ENCODE results near the gene STAT3.

Gene STAT3

DNA sequence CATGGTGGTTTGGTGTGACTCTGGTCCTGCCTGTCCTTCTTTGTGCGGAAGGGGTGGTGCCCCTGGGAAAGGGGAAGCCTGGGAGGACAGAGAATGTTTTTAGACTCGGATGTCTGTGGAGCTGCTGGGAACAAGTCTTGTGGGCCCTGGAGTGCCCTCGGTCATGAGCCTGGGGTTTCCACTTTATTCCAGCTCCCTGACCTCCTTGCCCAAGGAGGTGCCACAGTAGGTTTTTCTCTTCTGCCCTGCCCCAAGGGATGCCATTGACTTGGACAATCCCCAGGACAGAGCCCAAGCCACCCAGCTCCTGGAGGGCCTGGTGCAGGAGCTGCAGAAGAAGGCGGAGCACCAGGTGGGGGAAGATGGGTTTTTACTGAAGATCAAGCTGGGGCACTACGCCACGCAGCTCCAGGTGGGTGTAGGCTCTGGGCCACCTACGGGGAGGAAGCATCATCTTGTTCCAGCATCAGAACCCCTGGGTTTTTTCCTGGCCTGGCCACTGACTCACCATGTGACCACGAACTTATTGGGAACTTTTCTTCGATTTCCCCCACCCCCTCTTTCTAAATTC is 98.5 kb downstream of the STAT3 start:
- Histone ChIP-seq H3K4me3 (ENCODE audit: low read length) (no peak overlapping the region), H3K4me1 (ENCODE audit: control insufficient read depth, insufficient read depth, low read length) (peaks cover 27% of the 10 kb centered on the region), H3K9ac (ENCODE audit: low read length) (no peak overlapping the region)

GRCh38 chr17:42288803-42289610 is 99.2 kb downstream of the STAT3 start:
- Histone ChIP-seq H3K9ac (ENCODE audit: low read length) (peak overlapping the region; percentile 79), H3K27me3 (ENCODE audit: control insufficient read depth, insufficient read depth, low read length) (peaks cover 4% of the 10 kb centered on the region)

More for the DNA sequence above, 98.5 kb downstream of the STAT3 start:
- Histone ChIP-seq H3K27me3 (ENCODE audit: control insufficient read depth, insufficient read depth, low read length) (peaks cover 4% of the 10 kb centered on the region), H3K36me3 (ENCODE audit: control insufficient read depth, insufficient read depth, low read length) (no peaks in the 10 kb centered on the region), H3K9me3 (ENCODE audit: control insufficient read depth, low read length) (no peaks in the 10 kb centered on the region)

GRCh38 chr17:42287977-42288802 is 100.1 kb downstream of the STAT3 start, which contains the start of gene STAT5A:
STAT5A (plus strand) TSS chr17:42288498; CDS start chr17:42289412, 914 bp downstream.
- Histone ChIP-seq H3K9me3 (ENCODE audit: control insufficient read depth, low read length) (no peaks in the 10 kb centered on the region), H3K4me1 (ENCODE audit: control insufficient read depth, insufficient read depth, low read length) (peaks cover 27% of the 10 kb centered on the region), H3K27me3 (ENCODE audit: control insufficient read depth, insufficient read depth, low read length) (peaks cover 4% of the 10 kb centered on the region), H3K9ac (ENCODE audit: low read length) (peak within 1 kb of the TSS; percentile 79), H3K4me3 (ENCODE audit: low read length) (peak within 1 kb of the TSS; percentile 63), H3K36me3 (ENCODE audit: control insufficient read depth, insufficient read depth, low read length) (no peaks in the 10 kb centered on the region)

More at GRCh38 chr17:42288803-42289610, 99.2 kb downstream of the STAT3 start:
- no peaks in the 10 kb centered on the region for H3K36me3 ChIP-seq (ENCODE audit: control insufficient read depth, insufficient read depth, low read length)
- H3K4me3 ChIP-seq (ENCODE audit: low read length): peak overlapping the region; percentile 63
- no peaks in the 10 kb centered on the region for H3K9me3 ChIP-seq (ENCODE audit: control insufficient read depth, low read length)
- peaks cover 27% of the 10 kb centered on the region for H3K4me1 ChIP-seq (ENCODE audit: control insufficient read depth, insufficient read depth, low read length)

DNA sequence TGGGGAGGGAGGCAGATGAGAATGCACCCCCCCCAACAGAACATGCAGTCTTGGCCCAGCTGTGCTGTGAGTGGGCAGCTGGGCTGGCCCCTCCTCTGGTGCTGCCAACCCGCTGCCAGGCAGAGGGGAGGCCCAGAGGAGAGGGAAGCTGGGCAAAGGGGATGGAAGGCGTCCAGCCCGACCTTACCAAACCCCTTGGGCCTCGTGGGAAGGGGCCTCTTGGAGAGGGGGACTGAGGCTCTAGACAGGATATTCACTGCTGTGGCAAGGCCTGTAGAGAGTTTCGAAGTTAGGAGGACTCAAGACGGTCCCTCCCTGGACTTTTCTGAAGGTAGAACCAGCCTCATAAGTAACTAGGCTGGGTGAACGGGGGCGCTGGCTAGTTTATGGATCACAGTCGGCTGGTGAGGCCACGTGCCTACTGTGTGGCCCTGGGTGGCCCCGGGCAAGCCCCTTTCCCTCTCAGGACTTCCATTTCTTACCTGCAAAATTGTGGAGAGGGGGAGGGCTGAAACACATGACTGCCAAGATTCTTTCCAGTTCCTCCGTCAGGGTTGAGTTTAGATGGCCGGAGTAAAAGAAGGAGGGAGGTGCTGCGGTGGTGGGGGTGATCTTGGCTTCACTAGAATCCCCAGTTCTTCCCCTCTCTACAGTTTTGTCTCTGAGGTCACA is 100.8 kb downstream of the STAT3 start:
- Histone ChIP-seq H3K36me3 (ENCODE audit: control insufficient read depth, insufficient read depth, low read length) (no peaks in the 10 kb centered on the region), H3K9me3 (ENCODE audit: control insufficient read depth, low read length) (no peaks in the 10 kb centered on the region), H3K9ac (ENCODE audit: low read length) (peak overlapping the region; percentile 79), H3K4me1 (ENCODE audit: control insufficient read depth, insufficient read depth, low read length) (peaks cover 27% of the 10 kb centered on the region), H3K27me3 (ENCODE audit: control insufficient read depth, insufficient read depth, low read length) (peaks cover 4% of the 10 kb centered on the region), H3K4me3 (ENCODE audit: low read length) (peak overlapping the region; percentile 63)

DNA sequence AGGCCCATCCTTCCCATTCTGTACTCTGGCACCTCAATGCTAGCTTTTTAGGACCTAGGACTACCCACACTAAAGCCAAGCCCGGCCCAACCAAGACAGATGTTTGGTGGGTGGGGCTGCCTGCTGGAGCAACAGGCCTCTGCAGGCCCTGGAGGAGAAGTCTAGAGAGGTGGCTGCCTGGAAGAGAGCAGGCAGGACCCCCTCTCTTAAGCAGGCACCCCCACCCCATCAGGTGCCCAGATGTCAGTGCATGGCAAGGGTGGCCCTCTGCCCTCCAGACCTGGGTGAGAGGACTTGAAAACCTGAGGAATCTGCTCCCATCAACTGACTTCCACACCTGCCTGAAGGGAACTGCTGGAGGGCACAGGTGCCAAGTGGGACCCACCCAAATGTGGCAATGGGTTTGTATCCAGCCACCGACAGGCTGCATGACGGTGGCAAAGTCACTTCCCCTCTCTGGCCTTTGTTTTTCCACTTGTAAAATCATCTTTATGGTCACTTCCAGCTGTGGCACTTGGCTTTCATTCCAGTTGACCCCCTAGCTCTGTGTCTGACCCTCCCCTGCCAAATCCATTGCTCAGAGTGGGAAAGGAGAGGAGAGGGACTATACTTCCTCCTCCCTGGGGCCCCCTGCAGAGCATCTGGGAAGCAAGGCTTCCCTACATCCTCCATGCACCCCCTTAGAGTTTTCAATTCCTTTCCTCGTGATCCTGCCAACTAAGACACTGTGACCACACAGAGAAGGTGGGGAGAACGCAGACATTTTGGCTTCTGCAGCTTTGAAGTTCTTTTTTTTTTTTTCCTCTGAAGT is 101.6 kb downstream of the STAT3 start:
- peak overlapping the region; percentile 79 for H3K9ac ChIP-seq (ENCODE audit: low read length)
- peaks cover 4% of the 10 kb centered on the region for H3K27me3 ChIP-seq (ENCODE audit: control insufficient read depth, insufficient read depth, low read length)
- H3K36me3 ChIP-seq (ENCODE audit: control insufficient read depth, insufficient read depth, low read length): no peaks in the 10 kb centered on the region
- no peak overlapping the region for H3K4me3 ChIP-seq (ENCODE audit: low read length)
- no peaks in the 10 kb centered on the region for H3K9me3 ChIP-seq (ENCODE audit: control insufficient read depth, low read length)
- peaks cover 27% of the 10 kb centered on the region for H3K4me1 ChIP-seq (ENCODE audit: control insufficient read depth, insufficient read depth, low read length)

DNA sequence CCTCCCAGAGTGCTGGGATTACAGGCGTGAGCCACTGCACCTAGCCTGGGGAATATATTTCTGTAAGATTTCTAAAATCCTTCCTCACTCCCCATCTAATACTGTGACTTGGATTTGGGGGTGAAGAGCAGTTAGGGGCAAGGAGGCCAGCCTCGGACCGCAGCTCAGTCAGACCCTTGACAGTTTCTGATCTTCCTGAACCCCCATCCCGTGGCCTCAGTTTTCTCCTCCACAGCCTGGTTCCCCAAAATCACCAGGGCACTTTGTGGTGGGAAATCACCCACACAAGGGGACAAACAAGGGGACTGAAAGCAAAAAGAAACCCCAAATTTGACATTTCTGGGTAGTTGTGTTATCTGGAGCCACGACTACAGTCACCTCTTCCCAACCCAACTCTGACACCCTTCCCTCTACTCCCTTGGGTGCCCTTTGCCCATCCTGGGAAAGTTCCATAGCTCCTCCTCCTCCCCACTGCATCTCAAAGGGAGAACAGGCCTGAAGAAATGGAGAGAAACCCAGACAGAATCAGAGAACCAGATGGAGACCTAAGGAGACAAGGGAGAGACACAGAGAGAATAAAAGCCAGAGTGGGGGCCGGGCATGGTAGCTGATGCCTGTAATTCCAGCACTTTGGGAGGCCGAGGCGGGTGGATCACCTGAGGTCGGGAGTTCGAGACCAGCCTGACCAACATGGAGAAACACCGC is 102.7 kb downstream of the STAT3 start:
- H3K36me3 ChIP-seq (ENCODE audit: control insufficient read depth, insufficient read depth, low read length): no peaks in the 10 kb centered on the region
- peaks cover 27% of the 10 kb centered on the region for H3K4me1 ChIP-seq (ENCODE audit: control insufficient read depth, insufficient read depth, low read length)
- H3K9me3 ChIP-seq (ENCODE audit: control insufficient read depth, low read length): no peaks in the 10 kb centered on the region
- H3K9ac ChIP-seq (ENCODE audit: low read length): no peak overlapping the region
- H3K27me3 ChIP-seq (ENCODE audit: control insufficient read depth, insufficient read depth, low read length): peaks cover 4% of the 10 kb centered on the region
- H3K4me3 ChIP-seq (ENCODE audit: low read length): no peak overlapping the region

DNA sequence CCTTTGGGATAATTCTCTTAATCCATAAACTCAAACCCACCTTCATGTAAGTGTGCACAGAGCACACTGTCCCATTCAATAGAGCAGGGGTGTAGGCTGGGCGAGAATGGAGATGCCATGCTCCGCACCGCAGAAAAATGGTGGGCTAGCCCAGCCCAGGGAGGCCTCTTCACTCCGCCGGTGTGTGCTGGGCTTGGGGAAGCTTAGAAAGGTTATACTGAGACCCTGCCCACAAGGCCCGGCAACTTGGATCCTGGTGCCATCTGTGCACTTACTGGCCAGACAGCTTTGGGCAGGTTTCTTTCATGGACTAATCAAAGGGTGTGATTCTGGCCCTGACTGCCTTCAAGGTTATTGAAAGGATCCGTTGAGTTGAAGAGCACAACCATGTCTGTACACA is 103.7 kb downstream of the STAT3 start:
- no peaks in the 10 kb centered on the region for H3K9me3 ChIP-seq (ENCODE audit: control insufficient read depth, low read length)
- H3K27me3 ChIP-seq (ENCODE audit: control insufficient read depth, insufficient read depth, low read length): peaks cover 4% of the 10 kb centered on the region
- no peak overlapping the region for H3K9ac ChIP-seq (ENCODE audit: low read length)
- peaks cover 27% of the 10 kb centered on the region for H3K4me1 ChIP-seq (ENCODE audit: control insufficient read depth, insufficient read depth, low read length)
- H3K36me3 ChIP-seq (ENCODE audit: control insufficient read depth, insufficient read depth, low read length): no peaks in the 10 kb centered on the region
- no peak overlapping the region for H3K4me3 ChIP-seq (ENCODE audit: low read length)

GRCh38 chr17:42284024-42284369 is 104.2 kb downstream of the STAT3 start:
- H3K36me3 ChIP-seq (ENCODE audit: control insufficient read depth, insufficient read depth, low read length): no peaks in the 10 kb centered on the region
- no peak overlapping the region for H3K9ac ChIP-seq (ENCODE audit: low read length)
- H3K4me1 ChIP-seq (ENCODE audit: control insufficient read depth, insufficient read depth, low read length): peaks cover 22% of the 10 kb centered on the region
- H3K4me3 ChIP-seq (ENCODE audit: low read length): no peak overlapping the region
- H3K27me3 ChIP-seq (ENCODE audit: control insufficient read depth, insufficient read depth, low read length): peaks cover 4% of the 10 kb centered on the region
- no peaks in the 10 kb centered on the region for H3K9me3 ChIP-seq (ENCODE audit: control insufficient read depth, low read length)

DNA sequence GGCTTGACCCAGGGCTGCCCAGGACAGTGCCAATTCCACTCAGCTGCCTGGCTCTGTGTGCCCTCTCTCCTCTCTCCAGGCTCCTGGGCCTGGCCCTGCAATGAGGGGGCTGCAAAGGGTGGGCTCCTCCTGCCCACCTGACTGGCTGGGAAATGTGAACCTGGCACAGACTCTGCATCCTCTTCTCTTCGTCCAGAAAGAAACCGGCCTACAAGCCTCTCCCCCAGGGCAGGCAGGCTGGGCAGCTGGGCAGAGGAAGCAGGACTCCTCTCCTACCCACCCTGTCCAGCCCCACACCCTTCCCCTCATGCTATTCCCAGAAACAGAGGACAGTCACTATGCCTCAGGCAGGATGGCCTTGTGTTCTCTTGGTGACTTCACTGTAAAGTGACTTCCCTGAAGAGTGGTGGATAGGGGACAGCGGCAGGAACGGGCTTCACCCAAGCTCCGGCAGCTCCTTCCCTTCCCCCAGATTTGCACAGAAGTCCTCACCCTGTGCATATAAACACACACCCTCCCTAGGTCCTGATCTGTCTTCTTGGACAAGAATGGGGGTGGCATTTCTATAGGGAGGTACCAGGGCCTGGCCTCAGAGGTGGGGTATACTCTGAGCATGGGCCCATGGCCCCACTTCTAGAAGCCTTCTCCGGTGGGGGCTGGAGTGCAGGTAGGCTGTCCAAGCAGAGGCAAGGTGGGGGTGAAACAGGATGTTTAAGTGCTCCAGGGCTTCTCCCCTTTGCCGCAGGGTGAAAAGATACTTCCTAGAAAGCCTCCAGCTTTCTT is 104.8 kb downstream of the STAT3 start:
- H3K4me1 ChIP-seq (ENCODE audit: control insufficient read depth, insufficient read depth, low read length): peaks cover 18% of the 10 kb centered on the region
- no peaks in the 10 kb centered on the region for H3K36me3 ChIP-seq (ENCODE audit: control insufficient read depth, insufficient read depth, low read length)
- no peak overlapping the region for H3K4me3 ChIP-seq (ENCODE audit: low read length)
- H3K9me3 ChIP-seq (ENCODE audit: control insufficient read depth, low read length): no peaks in the 10 kb centered on the region
- no peak overlapping the region for H3K9ac ChIP-seq (ENCODE audit: low read length)
- H3K27me3 ChIP-seq (ENCODE audit: control insufficient read depth, insufficient read depth, low read length): peaks cover 4% of the 10 kb centered on the region

- Histone ChIP-seq H3K9ac (ENCODE audit: low read length) (no peak overlapping the region), H3K27me3 (ENCODE audit: control insufficient read depth, insufficient read depth, low read length) (peaks cover 4% of the 10 kb centered on the region), H3K36me3 (ENCODE audit: control insufficient read depth, insufficient read depth, low read length) (no peaks in the 10 kb centered on the region), H3K4me3 (ENCODE audit: low read length) (no peak overlapping the region), H3K4me1 (ENCODE audit: control insufficient read depth, insufficient read depth, low read length) (peaks cover 12% of the 10 kb centered on the region), H3K9me3 (ENCODE audit: control insufficient read depth, low read length) (no peaks in the 10 kb centered on the region)
Measured at GRCh38 chr17:42282478-42283080, 105.7 kb downstream of the STAT3 start.
